ENCODE measurements around the gene MAPRE2.

The MAPRE2 gene

GRCh38 chr18:35045121-35045520 is 3.9 kb downstream of the MAPRE2 start:
- TF ChIP-seq, protein P1, sequence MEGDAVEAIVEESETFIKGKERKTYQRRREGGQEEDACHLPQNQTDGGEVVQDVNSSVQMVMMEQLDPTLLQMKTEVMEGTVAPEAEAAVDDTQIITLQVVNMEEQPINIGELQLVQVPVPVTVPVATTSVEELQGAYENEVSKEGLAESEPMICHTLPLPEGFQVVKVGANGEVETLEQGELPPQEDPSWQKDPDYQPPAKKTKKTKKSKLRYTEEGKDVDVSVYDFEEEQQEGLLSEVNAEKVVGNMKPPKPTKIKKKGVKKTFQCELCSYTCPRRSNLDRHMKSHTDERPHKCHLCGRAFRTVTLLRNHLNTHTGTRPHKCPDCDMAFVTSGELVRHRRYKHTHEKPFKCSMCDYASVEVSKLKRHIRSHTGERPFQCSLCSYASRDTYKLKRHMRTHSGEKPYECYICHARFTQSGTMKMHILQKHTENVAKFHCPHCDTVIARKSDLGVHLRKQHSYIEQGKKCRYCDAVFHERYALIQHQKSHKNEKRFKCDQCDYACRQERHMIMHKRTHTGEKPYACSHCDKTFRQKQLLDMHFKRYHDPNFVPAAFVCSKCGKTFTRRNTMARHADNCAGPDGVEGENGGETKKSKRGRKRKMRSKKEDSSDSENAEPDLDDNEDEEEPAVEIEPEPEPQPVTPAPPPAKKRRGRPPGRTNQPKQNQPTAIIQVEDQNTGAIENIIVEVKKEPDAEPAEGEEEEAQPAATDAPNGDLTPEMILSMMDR (conservative IDR thresholded peaks at IDR 0.05): no peak
- H3K27ac ChIP-seq: no peak overlapping the region

DNA sequence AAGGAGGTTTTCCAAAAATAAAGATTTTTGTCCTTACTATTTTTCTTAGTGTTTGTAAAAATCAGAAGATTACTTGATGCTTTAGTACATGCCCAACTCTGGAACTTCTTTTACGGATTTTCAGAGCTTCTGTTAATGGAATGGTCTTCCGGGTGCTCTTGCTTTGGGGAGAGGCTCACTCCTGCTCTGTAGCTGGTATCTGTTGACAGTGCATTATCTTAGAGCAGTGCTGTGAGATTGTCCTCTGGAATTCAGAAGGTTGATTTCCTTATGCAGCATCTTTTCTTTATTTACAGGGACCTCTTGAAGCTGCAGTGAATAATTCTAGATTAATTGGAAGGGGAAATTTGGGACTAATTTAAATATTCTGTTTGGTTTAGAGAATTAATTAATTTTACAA is 4.6 kb downstream of the MAPRE2 start:
- H3K27ac ChIP-seq: no peak overlapping the region

DNA sequence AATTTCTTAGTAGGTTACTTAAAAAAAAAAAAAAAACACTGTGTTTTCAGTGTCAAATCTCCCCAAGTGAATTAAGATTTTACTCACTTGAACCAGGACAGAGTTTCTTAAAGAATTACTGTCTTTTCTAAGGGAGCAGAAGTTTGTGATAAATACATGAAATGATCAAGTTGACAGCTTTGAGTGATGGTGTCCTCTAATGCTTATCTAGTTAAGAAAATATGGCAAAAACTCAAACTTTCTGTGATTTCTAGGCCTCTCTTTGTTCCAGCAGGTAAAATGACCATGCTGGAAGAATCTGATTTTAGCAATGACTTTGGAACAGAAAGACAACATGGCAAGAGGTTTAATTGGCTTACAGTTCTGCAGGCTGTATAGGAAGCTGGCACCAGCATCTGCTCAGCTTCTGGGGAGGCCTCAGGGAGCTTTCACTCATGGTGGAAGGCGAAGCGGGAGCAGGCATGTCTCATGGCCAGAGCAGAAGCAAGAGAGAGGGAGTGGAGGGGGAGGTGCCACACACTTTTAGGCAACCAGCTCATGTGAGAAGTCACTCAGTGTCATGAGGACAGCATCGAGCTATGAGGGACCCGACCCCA is 6.6 kb downstream of the MAPRE2 start:
- TF ChIP-seq, protein P1 (conservative IDR thresholded peaks at IDR 0.05): no peak
- H3K27ac ChIP-seq: no peak overlapping the region

More for the DNA sequence above, 4.6 kb downstream of the MAPRE2 start:
- TF ChIP-seq, protein P1 (conservative IDR thresholded peaks at IDR 0.05): no peak

DNA sequence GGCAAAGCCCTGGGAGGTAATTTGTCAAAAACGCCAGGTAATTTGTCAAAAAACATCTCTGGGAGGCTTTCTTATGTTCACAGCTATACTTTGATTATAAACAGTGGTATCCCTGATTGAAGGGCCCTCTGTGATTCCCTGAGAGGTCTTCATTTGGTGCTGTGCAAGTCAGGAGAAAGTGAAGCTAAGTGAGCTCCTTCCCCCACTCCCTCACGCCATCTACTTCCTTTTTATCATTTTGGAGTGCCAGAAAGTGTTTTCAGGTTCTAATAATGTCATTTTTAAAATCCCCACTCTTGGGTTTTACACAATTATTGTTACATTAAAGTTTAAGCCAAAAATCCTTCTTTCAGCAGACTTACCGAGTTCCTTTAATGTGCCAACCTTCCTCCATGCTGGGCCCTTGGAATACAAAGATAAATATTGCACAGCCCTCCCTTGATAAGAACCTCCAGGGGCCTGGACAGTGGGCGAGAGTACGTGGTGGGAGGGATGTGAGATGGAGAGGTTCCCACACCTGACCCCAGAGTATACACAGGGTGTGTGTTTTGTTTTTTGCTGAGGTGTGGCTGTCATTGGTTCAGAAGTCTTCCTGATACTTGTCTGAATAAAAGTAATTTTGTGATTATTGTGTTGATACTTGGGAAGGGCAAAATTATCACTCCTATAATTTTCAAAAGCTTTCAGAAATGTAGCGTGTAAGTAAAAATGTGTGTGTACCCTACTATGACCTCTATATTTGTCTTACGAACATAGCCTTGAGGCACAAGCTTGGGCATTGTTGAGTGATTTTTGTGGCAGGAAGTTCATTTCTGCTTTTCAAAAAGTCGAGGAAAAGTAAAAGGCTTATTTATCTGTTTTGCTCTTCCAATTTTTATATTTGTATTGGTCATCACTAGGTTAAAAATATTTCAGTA is 8.2 kb downstream of the MAPRE2 start:
- TF ChIP-seq, protein P1 (conservative IDR thresholded peaks at IDR 0.05): no peak

GRCh38 chr18:35050028-35050546 is 8.9 kb downstream of the MAPRE2 start:
- no peak overlapping the region for H3K27ac ChIP-seq
- TF ChIP-seq, protein P1 (conservative IDR thresholded peaks at IDR 0.05): no peak

More for the DNA sequence above, 8.2 kb downstream of the MAPRE2 start:
- no peak overlapping the region for H3K27ac ChIP-seq

DNA sequence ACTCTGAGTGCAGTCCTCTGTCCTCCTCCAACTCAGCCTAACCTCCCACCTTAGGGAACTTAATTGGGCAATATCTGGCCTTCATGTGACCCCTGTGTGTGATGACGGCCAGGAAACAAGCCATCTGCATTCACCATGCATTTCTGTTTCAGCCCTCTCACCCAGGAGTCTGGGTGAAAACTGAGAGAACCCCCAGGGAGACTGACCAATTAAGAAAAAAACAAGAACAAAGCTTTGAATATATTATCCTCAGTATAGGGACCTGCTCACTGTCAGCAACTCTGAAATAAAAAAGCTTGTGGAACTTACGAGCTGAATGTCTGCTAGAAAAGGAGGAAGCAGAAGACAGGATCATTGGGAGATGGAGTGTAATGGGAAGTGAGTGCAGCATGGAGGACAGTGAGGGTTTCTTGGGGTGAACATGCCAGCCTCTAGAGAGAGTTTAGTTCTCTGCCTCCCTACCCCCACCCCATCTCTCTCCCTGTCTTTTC is 9.5 kb downstream of the MAPRE2 start:
- no peak overlapping the region for H3K27ac ChIP-seq

More for the DNA sequence above, 9.5 kb downstream of the MAPRE2 start:
- TF ChIP-seq, protein P1 (conservative IDR thresholded peaks at IDR 0.05): no peak
